ENCODE measurements around the gene INTS11. TPM values are rescaled to one million over a fixed set of nuclear protein-coding genes. Genes with fewer than 3 reads are reported as not detected.
A peak's percentile ranks its signal among the peaks of the same experiment; 100 is the strongest.

The INTS11 gene
- total RNA-seq, 1 donor from 2014 or later = 94.2 TPM

DNA sequence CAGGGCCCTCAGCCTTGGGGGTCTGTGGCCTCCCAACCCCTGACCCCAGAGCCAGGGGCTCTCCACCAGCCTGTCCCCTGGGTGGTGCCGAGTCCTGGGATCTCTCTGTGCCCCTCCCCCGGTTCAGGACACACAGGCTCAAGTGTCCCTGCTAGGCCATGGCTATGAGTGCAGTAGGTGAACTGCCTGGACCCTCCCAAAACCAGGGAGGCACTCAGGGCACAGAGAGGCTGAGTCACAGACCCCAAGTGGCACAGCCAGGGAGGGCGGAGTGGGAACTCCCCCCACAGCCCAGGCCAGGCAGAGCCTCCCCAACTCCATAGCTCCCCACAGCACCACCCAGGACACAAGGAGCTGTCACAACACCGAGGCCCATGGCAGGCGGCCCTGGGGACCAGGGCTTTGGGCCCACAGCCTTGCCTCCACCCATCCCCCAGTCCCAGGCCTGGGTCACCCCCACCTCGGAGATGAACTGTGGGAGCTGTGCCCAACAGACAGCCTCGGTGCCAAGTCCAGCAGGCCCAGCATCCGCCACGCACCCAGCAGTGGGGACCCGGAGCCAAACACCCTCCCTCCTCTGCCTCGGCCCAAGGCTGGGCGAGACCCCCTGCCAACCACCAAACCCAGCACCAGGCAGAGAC, 21.5 kb upstream of the INTS11 start:
- Histone ChIP-seq H3K27me3 (ENCODE audit: control insufficient read depth, insufficient read depth, low read length) (no peaks in the 10 kb centered on the region), H3K4me3 (ENCODE audit: low read depth, low read length) (no peak overlapping the region), H3K36me3 (ENCODE audit: control insufficient read depth, insufficient read depth, low read length) (peaks cover under 1% of the 10 kb centered on the region)
- no peak for DNase-seq (ENCODE audit: low read depth)
- no peak for TF ChIP-seq CTCF (IDR thresholded peaks at IDR 0.05; ENCODE audit: insufficient read depth, low read length, poor library complexity, severe bottlenecking)

DNA sequence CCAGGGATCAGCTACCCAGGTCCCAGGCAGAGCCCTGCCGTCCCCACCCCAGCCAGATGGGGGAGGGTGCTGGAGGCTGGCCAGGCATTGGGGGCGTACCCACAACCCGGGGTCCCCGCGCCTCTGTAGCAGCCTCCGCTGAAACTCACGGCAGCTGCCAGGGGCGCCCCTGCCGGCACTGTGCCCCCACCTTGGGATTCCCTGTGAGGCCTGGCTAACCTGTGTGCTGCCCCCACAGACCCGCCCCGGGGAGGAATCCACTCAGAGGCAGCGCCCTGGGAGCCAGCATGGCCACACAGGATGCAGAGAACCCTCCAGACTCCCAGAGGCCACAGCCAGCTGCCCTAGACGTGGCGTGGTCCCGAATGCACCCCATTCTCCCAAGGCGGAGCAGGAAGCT, 20.9 kb upstream of the INTS11 start:
- H3K4me3 ChIP-seq (ENCODE audit: low read depth, low read length) = no peak overlapping the region
- DNase-seq (ENCODE audit: low read depth) = no peak
- no peak for TF ChIP-seq CTCF (IDR thresholded peaks at IDR 0.05; ENCODE audit: insufficient read depth, low read length, poor library complexity, severe bottlenecking)
- peaks cover 2% of the 10 kb centered on the region for H3K36me3 ChIP-seq (ENCODE audit: control insufficient read depth, insufficient read depth, low read length)
- no peaks in the 10 kb centered on the region for H3K27me3 ChIP-seq (ENCODE audit: control insufficient read depth, insufficient read depth, low read length)

- DNase-seq (ENCODE audit: low read depth) = peak; percentile 75
- peak; percentile 70 for TF ChIP-seq CTCF (IDR thresholded peaks at IDR 0.05; ENCODE audit: insufficient read depth, low read length, poor library complexity, severe bottlenecking)
- peaks cover 2% of the 10 kb centered on the region for H3K36me3 ChIP-seq (ENCODE audit: control insufficient read depth, insufficient read depth, low read length)
- H3K27me3 ChIP-seq (ENCODE audit: control insufficient read depth, insufficient read depth, low read length) = no peaks in the 10 kb centered on the region
- no peak overlapping the region for H3K4me3 ChIP-seq (ENCODE audit: low read depth, low read length)
Observed at GRCh38 chr1:1344655-1345361, 20.3 kb upstream of the INTS11 start.

GRCh38 chr1:1343811-1344421, 19.5 kb upstream of the INTS11 start:
- H3K36me3 ChIP-seq (ENCODE audit: control insufficient read depth, insufficient read depth, low read length) = peaks cover 2% of the 10 kb centered on the region
- no peak overlapping the region for H3K4me3 ChIP-seq (ENCODE audit: low read depth, low read length)
- TF ChIP-seq CTCF (IDR thresholded peaks at IDR 0.05; ENCODE audit: insufficient read depth, low read length, poor library complexity, severe bottlenecking) = no peak
- no peaks in the 10 kb centered on the region for H3K27me3 ChIP-seq (ENCODE audit: control insufficient read depth, insufficient read depth, low read length)
- DNase-seq (ENCODE audit: low read depth) = no peak

- DNase-seq (ENCODE audit: low read depth) = no peak
- TF ChIP-seq CTCF (IDR thresholded peaks at IDR 0.05; ENCODE audit: insufficient read depth, low read length, poor library complexity, severe bottlenecking) = no peak
- Histone ChIP-seq H3K36me3 (ENCODE audit: control insufficient read depth, insufficient read depth, low read length) (peaks cover 2% of the 10 kb centered on the region), H3K27me3 (ENCODE audit: control insufficient read depth, insufficient read depth, low read length) (no peaks in the 10 kb centered on the region), H3K4me3 (ENCODE audit: low read depth, low read length) (no peak overlapping the region)
Observed at GRCh38 chr1:1342584-1343115, 18.2 kb upstream of the INTS11 start.
